GM19452 (cell line): ENCODE measurements around the gene ISOC2.

ENCODE experiments used
- ATAC-seq: cut with Tn5 transposase; IDR thresholded peaks from one replicate; pipeline ENCODE4 v1.9.1; 2021; ENCODE audit not compliant: unreplicated experiment

ISOC2 gene

DNA sequence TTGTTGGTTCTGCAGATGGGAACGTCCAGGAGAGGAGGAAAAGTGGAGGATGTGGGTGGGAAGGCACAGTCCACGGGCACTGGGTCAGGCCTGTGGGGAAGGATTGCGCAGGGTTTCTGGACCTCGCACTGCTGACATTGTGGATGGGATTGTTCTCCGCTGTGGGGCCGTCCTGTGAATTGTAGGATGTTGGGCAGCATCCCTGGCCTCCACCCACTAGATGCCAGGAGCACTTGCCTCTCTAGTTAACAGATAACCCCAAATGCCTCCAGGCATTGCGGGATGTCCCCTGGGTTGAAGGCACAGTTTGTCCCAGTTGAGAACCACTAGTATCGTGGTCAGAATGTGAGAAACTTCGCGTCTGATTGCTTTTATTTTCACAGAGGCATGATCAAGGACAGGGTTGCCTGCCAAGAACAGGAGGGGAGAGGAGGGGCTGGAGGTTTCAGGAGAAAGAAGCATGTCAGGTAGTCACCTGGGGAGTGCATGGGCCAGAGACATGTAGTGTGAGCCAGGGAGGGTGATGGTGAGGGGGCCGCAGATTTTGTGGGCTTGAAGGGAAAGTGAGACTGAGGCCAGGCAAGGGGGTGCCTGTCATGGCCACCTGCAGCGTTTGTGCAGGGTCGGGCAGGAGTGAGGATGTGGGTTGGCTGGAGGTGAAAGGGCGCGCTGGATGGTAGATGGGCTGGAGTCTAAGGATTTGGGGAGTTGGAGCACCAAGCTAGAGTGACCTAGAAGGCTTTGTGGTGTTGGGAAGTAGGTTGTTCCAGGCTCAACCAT, 18.2 kb upstream of the ISOC2 start:
- ATAC-seq: no peak

GRCh38 chr19:55479045-55479444, 17.6 kb upstream of the ISOC2 start:
- no peak for ATAC-seq

GRCh38 chr19:55478364-55478763, 16.9 kb upstream of the ISOC2 start:
- ATAC-seq: no peak

DNA sequence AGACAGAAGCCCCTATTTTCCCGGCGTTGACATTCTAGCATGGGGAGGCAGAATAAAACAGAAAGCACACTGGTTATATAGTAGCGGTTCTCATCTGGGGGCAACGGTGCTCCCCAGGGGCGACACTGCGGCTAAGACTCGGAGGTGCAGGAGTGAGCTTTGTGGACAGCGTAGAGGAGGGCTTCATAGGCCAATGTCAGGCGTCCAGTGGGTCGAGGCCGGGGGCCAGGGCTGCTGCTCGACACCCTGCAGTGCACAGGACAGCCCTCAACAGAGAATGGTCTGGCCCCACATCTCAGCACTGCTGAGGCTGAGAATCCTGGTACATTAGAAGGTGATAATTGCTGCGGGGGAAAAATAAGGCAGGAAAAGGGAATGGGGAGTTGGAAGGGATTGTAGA, 16.5 kb upstream of the ISOC2 start:
- ATAC-seq: no peak

DNA sequence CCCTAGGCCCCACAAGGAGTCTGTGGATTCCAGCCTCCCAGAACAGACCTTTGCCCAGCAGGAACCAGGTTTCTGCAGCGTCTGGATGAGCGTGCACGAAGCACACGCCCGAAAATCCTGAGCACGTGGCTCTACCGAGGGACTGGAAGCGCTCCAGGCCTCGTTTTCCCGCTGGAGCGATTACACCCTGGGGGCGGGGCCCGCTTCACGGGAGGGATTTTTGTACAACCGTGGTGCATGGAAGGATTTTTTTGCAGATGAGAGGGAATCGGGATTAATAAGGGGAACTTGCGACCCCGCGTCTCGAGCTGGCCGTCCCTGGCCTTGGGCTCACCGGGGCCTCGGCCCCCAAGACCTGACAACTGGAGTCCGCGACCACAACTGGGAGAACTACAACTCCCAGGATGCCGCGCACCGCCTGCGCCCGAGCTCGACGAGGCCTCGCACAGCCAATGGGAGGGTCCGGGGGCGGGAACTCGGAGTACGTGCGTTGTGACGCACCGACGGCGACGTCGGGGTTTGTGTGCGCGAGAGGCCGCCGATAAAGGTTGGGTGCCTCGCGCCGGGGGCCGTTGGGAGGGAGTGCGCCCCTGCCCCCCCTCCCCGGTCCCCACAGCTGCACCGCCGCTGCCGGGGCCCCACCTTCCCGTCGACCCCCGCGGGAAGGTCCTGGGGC, 14.8 kb upstream of the ISOC2 start, which contains the start of gene ZNF628:
Gene ZNF628, plus strand, starts transcription at position 518 of the 676 bp plus-strand sequence. CDS start 3,294 bp downstream, outside the sequence.
- ATAC-seq: peak; percentile 92

- no peak for ATAC-seq
Observed at GRCh38 chr19:55474269-55475265, 13.1 kb upstream of the ISOC2 start.

DNA sequence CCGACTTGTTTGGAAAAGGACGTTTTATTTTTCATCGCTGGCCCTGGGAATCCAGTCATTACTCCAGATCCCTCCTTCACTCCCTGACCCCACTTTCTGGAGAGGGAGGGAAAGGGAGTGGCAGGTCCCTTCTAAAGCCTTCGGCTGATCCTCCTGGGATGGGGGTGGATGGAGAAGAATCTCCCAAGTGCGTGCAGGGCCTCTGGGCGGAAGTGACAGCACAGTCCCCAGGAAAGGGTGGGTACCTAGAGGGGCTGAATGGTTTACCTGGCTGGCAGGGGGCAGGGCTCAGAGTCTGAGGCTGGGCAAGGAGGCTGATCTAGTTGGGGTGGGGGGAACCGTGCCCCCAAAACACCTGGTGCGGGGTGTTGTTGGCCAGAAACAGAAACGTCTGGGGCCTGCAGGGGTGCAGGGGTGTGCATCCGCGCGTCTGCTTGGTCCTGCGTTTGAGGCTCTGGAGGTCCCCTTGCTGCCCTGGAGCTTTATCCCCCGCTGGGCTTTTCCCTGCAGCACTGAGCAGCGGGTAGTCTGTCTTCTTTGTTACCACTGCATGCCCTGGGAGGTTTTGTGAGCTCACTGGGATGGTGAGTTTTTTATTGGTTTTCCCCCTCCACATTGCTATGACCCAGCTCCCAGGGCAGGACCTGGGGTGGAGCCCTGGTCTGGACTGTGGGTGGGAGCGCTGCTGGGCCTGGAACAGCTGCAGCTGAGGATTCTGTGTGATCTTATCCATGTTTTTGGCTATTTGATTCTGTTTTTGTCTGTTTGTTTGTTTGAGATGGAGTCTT, 12.0 kb upstream of the ISOC2 start:
- ATAC-seq: no peak

- no peak for ATAC-seq
Observed at GRCh38 chr19:55472463-55472862, 11.0 kb upstream of the ISOC2 start.

DNA sequence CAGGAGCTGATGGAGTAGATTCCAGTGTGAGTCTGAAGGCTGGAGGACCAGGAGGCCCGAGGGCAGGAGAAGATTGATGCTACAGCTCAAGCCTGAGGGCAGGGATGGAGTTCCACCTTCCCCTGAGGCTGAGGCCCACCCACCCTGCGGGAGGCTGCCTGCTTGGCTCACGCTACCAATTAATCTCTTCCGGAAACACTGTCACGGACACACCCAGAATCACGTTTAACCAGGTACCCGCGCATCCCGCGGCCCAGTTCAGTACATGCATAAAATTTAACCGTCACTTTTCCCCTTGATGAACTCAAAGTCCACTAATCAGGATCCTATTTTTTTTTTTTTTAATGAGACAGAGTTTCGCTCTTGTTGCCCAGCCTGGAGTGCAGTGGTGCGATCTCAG, 9.8 kb upstream of the ISOC2 start:
- no peak for ATAC-seq

DNA sequence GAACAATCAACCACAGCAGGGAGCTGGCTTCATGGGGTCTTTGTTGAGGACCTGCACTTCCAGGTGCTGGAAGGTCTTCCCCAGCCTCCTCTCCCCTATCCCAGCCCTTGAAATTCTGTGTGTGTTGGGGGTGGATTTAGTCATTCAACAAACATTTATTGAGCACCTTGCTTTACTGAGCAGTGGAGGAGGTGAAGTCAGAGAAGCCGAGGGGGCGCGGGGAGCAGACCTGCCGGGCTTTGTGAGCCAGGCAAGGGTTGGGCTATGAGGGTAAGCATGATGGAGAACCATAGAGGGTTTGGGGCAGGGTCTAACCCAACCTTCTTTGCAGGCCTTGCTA, 6.6 kb upstream of the ISOC2 start:
- peak; percentile 30 for ATAC-seq

DNA sequence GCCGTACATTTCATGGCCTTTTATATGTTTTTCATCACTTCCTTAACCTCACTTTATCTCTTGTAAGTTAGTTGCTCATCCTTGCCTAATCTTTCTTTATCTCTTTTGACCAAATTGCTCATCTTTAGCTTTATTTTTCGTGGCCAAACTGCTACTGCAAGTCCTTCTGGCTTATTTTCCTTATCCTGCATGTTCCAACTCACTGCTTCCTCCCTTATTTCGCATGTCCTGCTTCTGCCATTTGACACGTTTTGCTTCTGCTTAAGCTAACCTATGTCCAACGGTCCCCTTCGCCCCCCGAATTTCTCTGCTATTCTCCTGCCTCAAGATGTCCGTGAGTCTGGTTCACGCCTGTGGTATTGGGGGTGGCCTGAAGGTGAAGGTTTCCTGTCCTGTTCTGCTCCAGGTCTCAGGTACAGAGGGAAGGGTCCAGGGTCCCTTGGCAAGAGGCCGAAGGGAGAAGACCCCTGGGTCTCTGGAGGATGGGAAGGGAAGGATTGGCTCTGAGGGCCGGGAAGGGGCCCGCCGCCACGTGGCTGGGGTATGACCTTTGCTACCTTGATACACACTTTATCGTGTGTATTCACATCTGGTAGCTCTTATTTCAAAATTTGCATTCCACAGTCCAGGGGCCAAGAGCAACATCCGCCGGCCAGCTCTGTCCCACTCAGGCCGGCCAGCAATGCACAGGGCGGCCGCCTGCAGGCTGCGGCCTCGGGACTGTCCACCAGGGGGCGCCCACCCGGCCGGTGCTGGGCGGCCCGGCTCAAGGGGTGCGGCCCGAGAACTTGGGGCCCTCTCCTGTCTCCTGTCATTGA, 6.0 kb upstream of the ISOC2 start:
- ATAC-seq: peak; percentile 63

DNA sequence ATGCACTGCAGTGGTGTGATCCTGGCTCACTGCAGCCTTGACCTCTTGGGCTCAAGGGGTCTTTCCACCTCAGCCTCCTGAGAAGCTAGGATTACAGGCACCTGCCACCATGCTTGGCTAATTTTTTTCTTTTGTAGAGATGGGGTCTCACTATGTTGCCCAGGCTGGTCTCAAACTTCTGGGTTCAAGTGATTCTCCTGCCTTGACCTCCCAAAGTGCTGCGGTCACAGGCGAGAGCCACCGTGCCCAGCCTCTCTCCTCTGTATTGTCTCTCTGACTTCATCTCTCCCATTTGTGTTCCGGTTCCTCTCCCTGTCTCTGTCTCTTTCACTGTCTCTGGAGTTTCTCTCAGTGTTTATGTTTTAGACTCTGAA, 4.8 kb upstream of the ISOC2 start:
- no peak for ATAC-seq

DNA sequence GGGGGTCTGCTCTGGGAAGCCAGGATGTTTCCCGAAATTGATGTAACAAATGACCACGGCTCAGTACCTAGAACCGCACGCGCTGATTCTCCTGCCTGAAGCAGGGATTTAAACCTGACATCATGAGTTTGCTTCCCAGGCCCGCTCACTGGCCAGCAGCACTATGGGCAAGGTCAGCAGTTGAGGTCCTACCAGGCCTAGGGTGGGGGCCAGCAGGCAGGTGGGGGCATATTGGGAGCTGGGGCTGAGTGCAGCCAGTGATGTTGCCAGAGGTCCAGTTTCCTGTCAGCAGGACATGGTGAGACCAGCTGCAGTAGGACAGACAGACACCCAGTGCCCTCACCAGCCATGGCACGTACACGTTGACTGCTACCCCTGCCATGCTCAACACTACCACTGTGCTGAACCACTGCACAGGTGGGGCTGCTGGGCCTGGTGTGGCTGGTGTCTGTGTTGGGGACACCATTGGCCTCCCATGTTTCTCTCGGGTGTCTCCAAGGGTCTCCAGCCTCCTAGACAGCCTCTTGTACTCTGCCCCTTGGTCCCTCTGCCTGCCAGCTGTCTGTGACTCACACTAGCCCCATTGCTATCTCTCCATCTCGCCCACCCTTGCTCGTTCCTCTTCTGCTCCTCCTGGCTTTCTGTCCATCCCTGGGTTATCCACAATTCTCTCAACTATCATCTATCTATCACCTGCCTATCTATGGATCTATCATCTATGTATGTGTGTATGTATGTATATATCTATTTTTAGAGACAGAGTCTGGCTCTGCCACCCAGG, 4.2 kb upstream of the ISOC2 start:
- no peak for ATAC-seq

- no peak for ATAC-seq
Observed at GRCh38 chr19:55464662-55465054, 3.2 kb upstream of the ISOC2 start, which contains the start of gene C19orf85. C19orf85 (minus strand) TSS chr19:55464751; CDS start chr19:55464554, 197 bp downstream.

- no peak for ATAC-seq
Observed at GRCh38 chr19:55464039-55464661, 2.7 kb upstream of the ISOC2 start.

GRCh38 chr19:55463583-55464031, 2.2 kb upstream of the ISOC2 start:
- no peak for ATAC-seq

DNA sequence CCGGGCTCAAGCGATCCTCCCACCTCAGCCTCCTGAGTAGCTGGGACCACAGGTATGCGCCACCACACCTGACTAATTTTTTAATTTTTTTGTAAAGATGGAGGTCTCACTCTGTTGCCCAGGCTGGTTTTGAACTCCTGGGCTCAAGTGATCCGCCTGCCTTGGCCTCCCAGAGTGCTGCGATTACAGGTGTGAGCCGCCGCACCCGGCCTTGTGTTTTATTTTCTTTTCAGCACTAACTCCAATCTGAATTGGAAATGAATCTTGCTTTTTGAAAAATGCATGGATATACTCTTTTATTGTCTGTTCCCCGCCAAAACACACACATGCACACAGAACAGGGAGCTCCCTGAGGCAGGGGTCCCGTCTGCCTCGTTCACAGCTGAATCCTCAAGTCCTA, 1.3 kb upstream of the ISOC2 start:
- no peak for ATAC-seq

GRCh38 chr19:55461974-55462626, 658 bp upstream of the ISOC2 start:
- ATAC-seq: no peak
